ENCODE measurements around the gene MPPED2.

MPPED2 gene

GRCh38 chr11:30479899-30480298 is 106.3 kb downstream of the MPPED2 start:
- no peaks in the 10 kb centered on the region for H3K9me3 ChIP-seq (replicated peaks; ENCODE audit: low read length)
- H3K27me3 ChIP-seq (ENCODE audit: control insufficient read depth, insufficient read depth, low read length), result no peaks in the 10 kb centered on the region
- H3K4me1 ChIP-seq (ENCODE audit: control insufficient read depth, insufficient read depth, low read length), result no peaks in the 10 kb centered on the region
- H3K4me3 ChIP-seq (ENCODE audit: low read length), result no peak overlapping the region
- H3K9ac ChIP-seq (ENCODE audit: low read depth, low read length), result no peak overlapping the region
- H3K36me3 ChIP-seq (ENCODE audit: insufficient read depth, low read length), result no peaks in the 10 kb centered on the region
- H3K4me2 ChIP-seq (ENCODE audit: low read length), result no peak overlapping the region

- no peak overlapping the region for H3K9ac ChIP-seq (ENCODE audit: low read depth, low read length)
Measured at GRCh38 chr11:30478923-30479322, 107.2 kb downstream of the MPPED2 start.

GRCh38 chr11:30477061-30477460 is 109.1 kb downstream of the MPPED2 start:
- H3K27me3 ChIP-seq (ENCODE audit: control insufficient read depth, insufficient read depth, low read length), result no peaks in the 10 kb centered on the region
- no peak overlapping the region for H3K4me3 ChIP-seq (ENCODE audit: low read length)
- H3K36me3 ChIP-seq (ENCODE audit: insufficient read depth, low read length), result no peaks in the 10 kb centered on the region
- H3K4me1 ChIP-seq (ENCODE audit: control insufficient read depth, insufficient read depth, low read length), result no peaks in the 10 kb centered on the region
- no peak overlapping the region for H3K4me2 ChIP-seq (ENCODE audit: low read length)
- no peak overlapping the region for H3K9ac ChIP-seq (ENCODE audit: low read depth, low read length)
- no peaks in the 10 kb centered on the region for H3K9me3 ChIP-seq (replicated peaks; ENCODE audit: low read length)

More at GRCh38 chr11:30478923-30479322, 107.2 kb downstream of the MPPED2 start:
- no peak overlapping the region for H3K4me3 ChIP-seq (ENCODE audit: low read length)
- no peaks in the 10 kb centered on the region for H3K9me3 ChIP-seq (replicated peaks; ENCODE audit: low read length)
- no peak overlapping the region for H3K4me2 ChIP-seq (ENCODE audit: low read length)
- H3K36me3 ChIP-seq (ENCODE audit: insufficient read depth, low read length), result no peaks in the 10 kb centered on the region
- H3K4me1 ChIP-seq (ENCODE audit: control insufficient read depth, insufficient read depth, low read length), result no peaks in the 10 kb centered on the region
- no peaks in the 10 kb centered on the region for H3K27me3 ChIP-seq (ENCODE audit: control insufficient read depth, insufficient read depth, low read length)

GRCh38 chr11:30474151-30474954 is 111.8 kb downstream of the MPPED2 start:
- no peaks in the 10 kb centered on the region for H3K27me3 ChIP-seq (ENCODE audit: control insufficient read depth, insufficient read depth, low read length)
- no peak overlapping the region for H3K4me2 ChIP-seq (ENCODE audit: low read length)
- no peaks in the 10 kb centered on the region for H3K4me1 ChIP-seq (ENCODE audit: control insufficient read depth, insufficient read depth, low read length)
- no peaks in the 10 kb centered on the region for H3K36me3 ChIP-seq (ENCODE audit: insufficient read depth, low read length)
- no peaks in the 10 kb centered on the region for H3K9me3 ChIP-seq (replicated peaks; ENCODE audit: low read length)
- no peak overlapping the region for H3K4me3 ChIP-seq (ENCODE audit: low read length)
- H3K9ac ChIP-seq (ENCODE audit: low read depth, low read length), result no peak overlapping the region

GRCh38 chr11:30471244-30471643 is 114.9 kb downstream of the MPPED2 start:
- Histone ChIP-seq H3K9me3 (replicated peaks; ENCODE audit: low read length) (no peaks in the 10 kb centered on the region), H3K27me3 (ENCODE audit: control insufficient read depth, insufficient read depth, low read length) (no peaks in the 10 kb centered on the region), H3K4me3 (ENCODE audit: low read length) (no peak overlapping the region), H3K36me3 (ENCODE audit: insufficient read depth, low read length) (no peaks in the 10 kb centered on the region), H3K9ac (ENCODE audit: low read depth, low read length) (no peak overlapping the region), H3K4me2 (ENCODE audit: low read length) (no peak overlapping the region), H3K4me1 (ENCODE audit: control insufficient read depth, insufficient read depth, low read length) (no peaks in the 10 kb centered on the region)

- Histone ChIP-seq H3K4me2 (ENCODE audit: low read length) (no peak overlapping the region), H3K4me1 (ENCODE audit: control insufficient read depth, insufficient read depth, low read length) (no peaks in the 10 kb centered on the region), H3K4me3 (ENCODE audit: low read length) (no peak overlapping the region), H3K27me3 (ENCODE audit: control insufficient read depth, insufficient read depth, low read length) (no peaks in the 10 kb centered on the region), H3K9me3 (replicated peaks; ENCODE audit: low read length) (no peaks in the 10 kb centered on the region), H3K36me3 (ENCODE audit: insufficient read depth, low read length) (no peaks in the 10 kb centered on the region), H3K9ac (ENCODE audit: low read depth, low read length) (no peak overlapping the region)
Measured at GRCh38 chr11:30468881-30469280, 117.3 kb downstream of the MPPED2 start.

- no peaks in the 10 kb centered on the region for H3K4me1 ChIP-seq (ENCODE audit: control insufficient read depth, insufficient read depth, low read length)
- no peak overlapping the region for H3K4me3 ChIP-seq (ENCODE audit: low read length)
- no peak overlapping the region for H3K4me2 ChIP-seq (ENCODE audit: low read length)
- no peak overlapping the region for H3K9ac ChIP-seq (ENCODE audit: low read depth, low read length)
- H3K9me3 ChIP-seq (replicated peaks; ENCODE audit: low read length), result no peaks in the 10 kb centered on the region
- no peaks in the 10 kb centered on the region for H3K27me3 ChIP-seq (ENCODE audit: control insufficient read depth, insufficient read depth, low read length)
- H3K36me3 ChIP-seq (ENCODE audit: insufficient read depth, low read length), result no peaks in the 10 kb centered on the region
Measured at GRCh38 chr11:30467176-30467575, 119.0 kb downstream of the MPPED2 start.

- Histone ChIP-seq H3K4me3 (ENCODE audit: low read length) (no peak overlapping the region), H3K4me2 (ENCODE audit: low read length) (no peak overlapping the region), H3K9me3 (replicated peaks; ENCODE audit: low read length) (no peaks in the 10 kb centered on the region), H3K9ac (ENCODE audit: low read depth, low read length) (no peak overlapping the region), H3K27me3 (ENCODE audit: control insufficient read depth, insufficient read depth, low read length) (no peaks in the 10 kb centered on the region), H3K36me3 (ENCODE audit: insufficient read depth, low read length) (no peaks in the 10 kb centered on the region), H3K4me1 (ENCODE audit: control insufficient read depth, insufficient read depth, low read length) (no peaks in the 10 kb centered on the region)
Measured at GRCh38 chr11:30465623-30466022, 120.5 kb downstream of the MPPED2 start.

- no peak overlapping the region for H3K4me3 ChIP-seq (ENCODE audit: low read length)
- no peak overlapping the region for H3K9ac ChIP-seq (ENCODE audit: low read depth, low read length)
- H3K27me3 ChIP-seq (ENCODE audit: control insufficient read depth, insufficient read depth, low read length), result no peaks in the 10 kb centered on the region
- H3K4me1 ChIP-seq (ENCODE audit: control insufficient read depth, insufficient read depth, low read length), result no peaks in the 10 kb centered on the region
- H3K36me3 ChIP-seq (ENCODE audit: insufficient read depth, low read length), result no peaks in the 10 kb centered on the region
- H3K4me2 ChIP-seq (ENCODE audit: low read length), result no peak overlapping the region
- H3K9me3 ChIP-seq (replicated peaks; ENCODE audit: low read length), result no peaks in the 10 kb centered on the region
Measured at GRCh38 chr11:30465192-30465591, 121.0 kb downstream of the MPPED2 start.

- Histone ChIP-seq H3K36me3 (ENCODE audit: insufficient read depth, low read length) (no peaks in the 10 kb centered on the region), H3K9ac (ENCODE audit: low read depth, low read length) (no peak overlapping the region), H3K27me3 (ENCODE audit: control insufficient read depth, insufficient read depth, low read length) (no peaks in the 10 kb centered on the region), H3K4me1 (ENCODE audit: control insufficient read depth, insufficient read depth, low read length) (no peaks in the 10 kb centered on the region), H3K4me2 (ENCODE audit: low read length) (no peak overlapping the region), H3K4me3 (ENCODE audit: low read length) (no peak overlapping the region), H3K9me3 (replicated peaks; ENCODE audit: low read length) (no peaks in the 10 kb centered on the region)
Measured at GRCh38 chr11:30463266-30463665, 122.9 kb downstream of the MPPED2 start.

GRCh38 chr11:30462421-30462820 is 123.7 kb downstream of the MPPED2 start:
- Histone ChIP-seq H3K4me3 (ENCODE audit: low read length) (no peak overlapping the region), H3K9ac (ENCODE audit: low read depth, low read length) (no peak overlapping the region), H3K4me2 (ENCODE audit: low read length) (no peak overlapping the region), H3K9me3 (replicated peaks; ENCODE audit: low read length) (no peaks in the 10 kb centered on the region), H3K4me1 (ENCODE audit: control insufficient read depth, insufficient read depth, low read length) (no peaks in the 10 kb centered on the region), H3K27me3 (ENCODE audit: control insufficient read depth, insufficient read depth, low read length) (no peaks in the 10 kb centered on the region), H3K36me3 (ENCODE audit: insufficient read depth, low read length) (no peaks in the 10 kb centered on the region)

- Histone ChIP-seq H3K36me3 (ENCODE audit: insufficient read depth, low read length) (no peaks in the 10 kb centered on the region), H3K4me3 (ENCODE audit: low read length) (no peak overlapping the region), H3K4me1 (ENCODE audit: control insufficient read depth, insufficient read depth, low read length) (no peaks in the 10 kb centered on the region), H3K9ac (ENCODE audit: low read depth, low read length) (no peak overlapping the region), H3K27me3 (ENCODE audit: control insufficient read depth, insufficient read depth, low read length) (no peaks in the 10 kb centered on the region), H3K4me2 (ENCODE audit: low read length) (no peak overlapping the region), H3K9me3 (replicated peaks; ENCODE audit: low read length) (no peaks in the 10 kb centered on the region)
Measured at GRCh38 chr11:30459821-30460220, 126.3 kb downstream of the MPPED2 start.
